ENCODE results near the gene STX16.

STX16 gene

GRCh38 chr20:58650181-58650775, 805 bp upstream of the STX16 start:
- peak overlapping the region; percentile 100 for H3K9ac ChIP-seq (ENCODE audit: low read length)
- H3K79me2 ChIP-seq (ENCODE audit: insufficient read depth, low read length) = peaks cover 39% of the 10 kb centered on the region
- no peaks in the 10 kb centered on the region for H4K20me1 ChIP-seq (ENCODE audit: insufficient read depth, low read length)
- H3K4me1 ChIP-seq (ENCODE audit: insufficient read depth, low read length, severe bottlenecking) = peaks cover 35% of the 10 kb centered on the region
- H3K27me3 ChIP-seq (ENCODE audit: insufficient read depth, low read length) = no peaks in the 10 kb centered on the region
- no peaks in the 10 kb centered on the region for H3K9me3 ChIP-seq (ENCODE audit: low read length)
- peak overlapping the region; percentile 99 for H3K4me2 ChIP-seq (ENCODE audit: low read length)
- no peaks in the 10 kb centered on the region for H3K36me3 ChIP-seq (ENCODE audit: insufficient read depth, low read length)
- 0 out of 2 replicates have a peak, but pooled peaks cover 6% of the 10 kb centered on the region for H3F3A ChIP-seq (ENCODE audit: insufficient read depth, low read length)
- no peak overlapping the region for H3K27ac ChIP-seq (ENCODE audit: low read depth, low read length, poor library complexity, severe bottlenecking)
- H2AFZ ChIP-seq (ENCODE audit: low read length) = peak overlapping the region; percentile 48; the same call in 1 of the 2 replicates
- TF ChIP-seq EZH2 (IDR thresholded peaks at IDR 0.05; ENCODE audit: borderline replicate concordance, low read length) = no peak
- TF ChIP-seq, protein P1, sequence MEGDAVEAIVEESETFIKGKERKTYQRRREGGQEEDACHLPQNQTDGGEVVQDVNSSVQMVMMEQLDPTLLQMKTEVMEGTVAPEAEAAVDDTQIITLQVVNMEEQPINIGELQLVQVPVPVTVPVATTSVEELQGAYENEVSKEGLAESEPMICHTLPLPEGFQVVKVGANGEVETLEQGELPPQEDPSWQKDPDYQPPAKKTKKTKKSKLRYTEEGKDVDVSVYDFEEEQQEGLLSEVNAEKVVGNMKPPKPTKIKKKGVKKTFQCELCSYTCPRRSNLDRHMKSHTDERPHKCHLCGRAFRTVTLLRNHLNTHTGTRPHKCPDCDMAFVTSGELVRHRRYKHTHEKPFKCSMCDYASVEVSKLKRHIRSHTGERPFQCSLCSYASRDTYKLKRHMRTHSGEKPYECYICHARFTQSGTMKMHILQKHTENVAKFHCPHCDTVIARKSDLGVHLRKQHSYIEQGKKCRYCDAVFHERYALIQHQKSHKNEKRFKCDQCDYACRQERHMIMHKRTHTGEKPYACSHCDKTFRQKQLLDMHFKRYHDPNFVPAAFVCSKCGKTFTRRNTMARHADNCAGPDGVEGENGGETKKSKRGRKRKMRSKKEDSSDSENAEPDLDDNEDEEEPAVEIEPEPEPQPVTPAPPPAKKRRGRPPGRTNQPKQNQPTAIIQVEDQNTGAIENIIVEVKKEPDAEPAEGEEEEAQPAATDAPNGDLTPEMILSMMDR (IDR thresholded peaks at IDR 0.05; ENCODE audit: low read length) = no peak; the same call in 1 of the 2 replicates
- H3K4me3 ChIP-seq (ENCODE audit: low read depth, low read length, poor library complexity, severe bottlenecking) = peak overlapping the region; percentile 99
- H3K9me2 ChIP-seq (ENCODE audit: low read depth, low read length) = no peaks in the 10 kb centered on the region

GRCh38 chr20:58651559-58651945, 469 bp downstream of the STX16 start:
- H3K36me3 ChIP-seq (ENCODE audit: insufficient read depth, low read length) = no peaks in the 10 kb centered on the region; the same call in 1 of the 2 replicates
- H3K9me3 ChIP-seq (ENCODE audit: low read length) = no peaks in the 10 kb centered on the region
- peak overlapping the region; percentile 81 for H3K27ac ChIP-seq (ENCODE audit: low read depth, low read length, poor library complexity, severe bottlenecking)
- H3K4me2 ChIP-seq (ENCODE audit: low read length) = peak overlapping the region; percentile 99
- no peak overlapping the region for H2AFZ ChIP-seq (ENCODE audit: low read length)
- H3K9me2 ChIP-seq (ENCODE audit: low read depth, low read length) = no peaks in the 10 kb centered on the region
- H3K4me3 ChIP-seq (ENCODE audit: low read depth, low read length, poor library complexity, severe bottlenecking) = peak overlapping the region; percentile 99
- H3F3A ChIP-seq (ENCODE audit: insufficient read depth, low read length) = 0 out of 2 replicates have a peak, but pooled peaks cover 6% of the 10 kb centered on the region
- peaks cover 47% of the 10 kb centered on the region for H3K4me1 ChIP-seq (ENCODE audit: insufficient read depth, low read length, severe bottlenecking)
- H3K79me2 ChIP-seq (ENCODE audit: insufficient read depth, low read length) = peaks cover 52% of the 10 kb centered on the region
- TF ChIP-seq EZH2 (IDR thresholded peaks at IDR 0.05; ENCODE audit: borderline replicate concordance, low read length) = no peak
- TF ChIP-seq, protein P1 (IDR thresholded peaks at IDR 0.05; ENCODE audit: low read length) = no peak
- no peaks in the 10 kb centered on the region for H4K20me1 ChIP-seq (ENCODE audit: insufficient read depth, low read length)
- peak overlapping the region; percentile 100 for H3K9ac ChIP-seq (ENCODE audit: low read length)
- H3K27me3 ChIP-seq (ENCODE audit: insufficient read depth, low read length) = no peaks in the 10 kb centered on the region

DNA sequence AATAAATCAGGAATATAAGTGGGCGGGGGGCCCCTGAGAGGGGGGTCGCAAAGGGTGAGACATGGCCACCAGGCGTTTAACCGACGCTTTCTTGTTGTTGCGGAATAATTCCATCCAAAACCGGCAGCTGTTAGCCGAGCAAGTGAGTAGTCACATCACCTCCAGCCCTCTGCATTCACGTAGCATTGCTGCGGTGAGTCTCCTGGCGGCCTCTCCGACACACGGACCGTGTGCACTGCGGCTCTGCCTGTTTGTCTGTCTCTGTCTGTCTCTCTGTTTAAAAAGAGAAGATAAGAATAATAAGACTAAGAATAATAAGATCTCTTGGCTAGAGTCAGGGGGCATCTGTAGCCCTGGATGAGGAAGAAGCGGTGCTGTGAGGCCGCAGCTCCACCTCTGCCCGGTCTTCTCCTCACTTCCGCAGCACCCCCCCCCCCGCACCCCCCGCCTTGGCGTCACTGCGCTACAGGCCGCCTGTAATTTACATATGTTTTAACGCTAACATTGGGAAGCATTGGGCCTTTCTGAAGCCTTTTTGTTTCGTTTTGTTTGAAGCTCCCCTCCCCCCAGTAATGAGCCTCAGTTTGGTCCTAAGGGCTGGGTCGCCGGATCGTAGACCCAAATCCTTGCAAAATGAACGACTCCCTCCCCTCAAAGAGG, 993 bp downstream of the STX16 start:
- H3K79me2 ChIP-seq (ENCODE audit: insufficient read depth, low read length) = peaks cover 57% of the 10 kb centered on the region
- H3K9ac ChIP-seq (ENCODE audit: low read length) = peak overlapping the region; percentile 100
- peak overlapping the region; percentile 99 for H3K4me3 ChIP-seq (ENCODE audit: low read depth, low read length, poor library complexity, severe bottlenecking)
- H4K20me1 ChIP-seq (ENCODE audit: insufficient read depth, low read length) = no peaks in the 10 kb centered on the region
- peak overlapping the region; percentile 81 for H3K27ac ChIP-seq (ENCODE audit: low read depth, low read length, poor library complexity, severe bottlenecking)
- no peaks in the 10 kb centered on the region; the same call in 1 of the 2 replicates for H3K36me3 ChIP-seq (ENCODE audit: insufficient read depth, low read length)
- H3F3A ChIP-seq (ENCODE audit: insufficient read depth, low read length) = 0 out of 2 replicates have a peak, but pooled peaks cover 6% of the 10 kb centered on the region
- TF ChIP-seq EZH2 (IDR thresholded peaks at IDR 0.05; ENCODE audit: borderline replicate concordance, low read length) = no peak
- TF ChIP-seq, protein P1 (IDR thresholded peaks at IDR 0.05; ENCODE audit: low read length) = no peak
- no peak overlapping the region for H2AFZ ChIP-seq (ENCODE audit: low read length)
- H3K9me2 ChIP-seq (ENCODE audit: low read depth, low read length) = no peaks in the 10 kb centered on the region
- no peaks in the 10 kb centered on the region for H3K27me3 ChIP-seq (ENCODE audit: insufficient read depth, low read length)
- peaks cover 51% of the 10 kb centered on the region for H3K4me1 ChIP-seq (ENCODE audit: insufficient read depth, low read length, severe bottlenecking)
- no peaks in the 10 kb centered on the region for H3K9me3 ChIP-seq (ENCODE audit: low read length)
- H3K4me2 ChIP-seq (ENCODE audit: low read length) = peak overlapping the region; percentile 99
